ENCODE results near the gene POMT1. TPM values are rescaled to one million over a fixed set of nuclear protein-coding genes. Genes with fewer than 3 reads are reported as not detected.
A peak's percentile ranks its signal among the peaks of the same experiment; 100 is the strongest.
"Not testable (repeated sequence)": the region's sequence is repeated elsewhere in the genome, so short reads cannot be mapped to it uniquely, and the experiment has no call there.

Gene POMT1
- polyA plus RNA-seq, 1 donor, result 23.6 TPM

DNA sequence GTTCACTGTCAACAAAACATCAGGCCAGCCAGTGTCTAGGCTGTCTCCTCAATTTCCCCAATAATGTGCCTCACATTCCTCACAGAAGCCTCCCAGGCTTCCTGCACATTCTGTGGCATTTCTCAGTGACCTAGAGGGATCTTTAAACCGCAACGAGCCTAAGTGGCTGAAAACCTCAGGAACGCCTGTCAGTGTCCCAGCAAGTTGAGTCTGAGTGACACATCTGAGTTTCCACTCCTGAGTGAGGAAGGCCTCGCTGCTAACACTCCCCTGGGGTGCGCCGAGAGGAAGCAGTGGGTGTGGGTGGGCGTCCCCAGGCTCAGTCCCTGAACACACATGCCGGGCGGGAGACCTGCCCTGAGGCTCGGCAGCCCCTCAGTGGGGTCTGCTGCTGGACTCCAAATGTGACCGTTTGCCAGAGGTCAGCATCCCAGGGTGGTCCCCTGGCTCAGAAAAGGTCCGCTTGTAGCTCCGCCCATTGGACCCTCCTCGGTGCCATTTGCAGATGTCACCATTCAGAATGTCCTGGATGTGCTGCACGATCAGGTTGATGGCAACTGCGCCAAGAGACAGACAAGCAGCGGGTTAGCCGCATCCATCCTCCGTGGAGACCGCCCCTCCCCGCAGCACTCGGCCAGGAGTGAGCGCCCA, 22.1 kb downstream of the POMT1 start:
- DNase-seq (ENCODE audit: low read depth), result no peak

DNA sequence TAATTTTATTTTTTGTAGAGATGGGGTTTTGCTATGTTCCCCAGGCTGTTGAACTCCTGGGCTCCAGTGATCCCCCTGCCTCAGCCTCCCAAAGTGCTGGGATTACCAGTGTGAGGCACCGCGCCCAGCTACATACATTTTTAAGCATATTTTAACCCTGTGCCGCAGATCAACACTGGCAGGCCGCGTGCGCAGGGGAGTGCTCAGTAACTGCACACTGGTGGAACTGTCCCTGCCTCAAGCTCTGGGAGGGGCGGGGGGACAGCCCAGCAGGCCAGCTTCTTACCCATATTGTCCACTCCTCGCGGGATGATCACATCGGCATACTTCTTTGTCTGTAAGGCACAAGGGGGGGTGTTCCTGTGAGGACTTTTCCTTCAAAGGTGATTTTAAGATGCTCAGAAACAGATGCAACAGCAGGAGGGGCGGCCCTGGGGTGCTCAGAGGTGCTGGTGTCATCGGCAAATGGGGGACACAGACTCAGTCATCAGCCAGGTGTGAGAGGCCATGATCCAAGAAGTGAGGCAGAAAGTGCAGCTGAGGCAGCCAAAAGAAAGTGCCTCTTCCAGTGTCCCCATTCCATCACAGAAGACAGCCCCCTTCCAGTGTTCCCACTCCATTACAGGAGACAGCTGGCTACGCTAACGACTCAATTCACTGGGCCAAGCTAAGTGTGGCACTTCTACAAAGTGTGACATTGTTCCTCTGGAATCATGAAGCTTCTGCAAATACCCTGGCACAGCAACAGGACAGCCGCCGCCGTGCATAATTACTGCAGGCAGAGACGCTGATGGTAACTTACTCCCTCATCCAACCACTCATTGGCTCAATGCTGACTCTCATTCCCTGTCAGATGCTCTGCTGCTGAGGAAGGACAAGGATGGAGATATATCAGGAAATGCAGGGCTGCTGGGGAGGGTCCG, 23.2 kb downstream of the POMT1 start:
- DNase-seq (ENCODE audit: low read depth), result no peak

DNA sequence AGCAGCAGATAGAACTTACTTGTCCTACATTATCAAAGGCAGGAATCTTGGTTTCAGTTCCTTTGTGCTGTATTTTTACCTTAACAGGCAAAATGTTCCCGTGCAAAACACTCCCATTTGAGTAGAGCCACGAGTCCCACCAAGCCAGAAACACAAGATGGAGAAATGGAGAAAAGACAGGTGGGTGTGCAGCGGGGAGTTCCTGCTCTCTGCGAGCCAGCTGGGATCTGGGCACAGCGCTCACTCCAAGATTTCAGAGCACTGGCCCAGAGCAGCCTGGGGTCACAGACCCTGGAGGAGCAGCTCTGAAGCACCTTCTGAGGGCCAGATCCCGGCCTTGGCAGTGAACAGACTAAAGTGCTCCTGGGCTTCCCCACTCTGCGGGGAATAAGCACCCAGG, 25.5 kb downstream of the POMT1 start:
- DNase-seq (ENCODE audit: low read depth), result no peak

DNA sequence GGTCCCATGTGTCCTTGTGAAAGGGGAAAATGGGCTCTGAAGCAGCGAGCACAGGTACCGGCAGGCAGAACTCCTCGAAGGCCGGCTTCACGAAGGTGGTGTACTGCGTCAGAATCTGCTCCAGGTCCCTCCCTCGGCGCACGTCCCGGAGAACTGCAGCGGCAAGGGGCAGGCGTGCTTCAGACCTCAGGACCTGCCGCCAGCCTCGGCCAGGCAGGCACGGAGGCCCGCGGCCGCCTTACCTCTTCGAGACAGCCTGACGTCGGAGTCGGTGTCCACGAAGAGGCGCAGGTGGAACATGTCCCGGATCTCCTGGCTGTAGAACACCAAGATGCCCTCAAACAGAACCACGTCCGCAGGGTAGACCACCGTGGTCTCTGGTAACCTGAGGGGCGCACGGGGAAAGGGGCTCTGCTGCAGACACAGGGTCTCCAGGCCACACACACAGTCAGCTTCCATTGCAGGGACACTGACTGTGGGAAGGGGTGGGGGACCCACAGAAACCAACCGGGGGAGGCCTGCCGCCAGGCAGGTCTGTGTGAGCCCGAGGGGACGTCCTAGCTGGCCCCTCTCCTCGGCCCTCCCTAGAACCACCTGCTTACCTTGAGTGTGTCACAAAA, 26.3 kb downstream of the POMT1 start:
- no peak for DNase-seq (ENCODE audit: low read depth)

DNA sequence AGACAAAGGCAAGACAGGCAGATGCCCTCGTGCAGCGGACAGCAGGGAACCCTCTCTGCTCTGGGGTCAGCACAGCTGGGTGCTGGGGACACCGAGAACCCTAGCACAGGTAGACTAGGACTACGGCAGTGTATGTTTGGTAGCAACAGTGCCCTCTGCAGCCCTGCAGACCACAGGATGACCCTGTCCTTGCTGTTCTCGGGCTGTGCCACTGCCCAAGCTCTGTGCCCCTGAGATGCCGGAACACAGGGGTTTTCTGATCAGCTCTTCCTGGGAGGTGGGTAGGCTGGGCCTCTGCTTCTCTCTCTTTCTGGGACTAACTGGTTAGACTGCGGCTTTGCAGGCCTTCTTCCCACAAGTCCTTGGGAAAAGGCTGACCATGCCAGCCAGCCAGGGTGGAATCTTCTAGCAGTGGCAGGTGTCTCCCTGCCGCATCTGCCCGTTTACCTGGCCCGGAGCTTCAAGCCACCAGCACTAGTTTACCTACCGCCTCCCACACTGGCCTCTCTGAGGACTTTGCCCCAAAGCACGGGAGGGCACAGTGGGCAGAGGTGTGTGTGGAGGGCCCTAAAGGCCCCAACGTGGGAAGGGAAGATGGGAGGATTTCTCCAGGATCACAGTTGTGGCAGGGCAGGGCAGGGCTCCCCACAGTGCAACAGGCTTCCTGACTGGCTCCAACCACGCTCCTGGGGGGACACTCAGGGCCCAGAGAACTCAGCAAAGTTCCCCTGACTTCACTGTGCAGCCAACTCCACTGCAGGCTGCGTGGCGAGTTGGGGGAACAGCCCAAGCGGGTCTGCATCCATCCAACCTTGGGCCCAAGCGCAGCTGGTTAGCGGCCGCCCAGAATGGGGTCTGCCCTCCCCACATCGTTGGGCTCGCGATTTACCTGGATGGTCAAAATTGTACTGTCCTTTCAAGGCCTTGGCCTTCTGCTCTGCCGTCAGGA, 27.2 kb downstream of the POMT1 start:
- no peak for DNase-seq (ENCODE audit: low read depth)

DNA sequence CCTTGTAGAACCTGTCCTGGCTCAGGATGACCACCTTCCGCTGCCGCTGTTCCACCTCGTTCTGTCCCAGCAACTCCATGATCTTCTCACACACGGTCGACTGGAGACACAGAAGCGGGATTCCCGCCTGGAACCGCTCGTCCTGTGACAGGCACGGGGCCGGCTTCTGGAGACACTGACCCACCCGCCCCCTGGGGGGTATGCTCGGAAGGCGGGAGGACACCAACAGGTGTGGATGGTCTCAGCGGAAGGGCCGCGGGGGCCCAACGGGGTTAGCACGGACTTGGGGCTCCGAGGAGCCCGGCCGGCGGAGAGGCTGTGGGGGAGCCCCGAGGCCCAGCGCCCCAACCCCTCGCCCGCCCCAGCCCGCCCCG, 27.8 kb downstream of the POMT1 start:
- DNase-seq (ENCODE audit: low read depth), result no peak

DNA sequence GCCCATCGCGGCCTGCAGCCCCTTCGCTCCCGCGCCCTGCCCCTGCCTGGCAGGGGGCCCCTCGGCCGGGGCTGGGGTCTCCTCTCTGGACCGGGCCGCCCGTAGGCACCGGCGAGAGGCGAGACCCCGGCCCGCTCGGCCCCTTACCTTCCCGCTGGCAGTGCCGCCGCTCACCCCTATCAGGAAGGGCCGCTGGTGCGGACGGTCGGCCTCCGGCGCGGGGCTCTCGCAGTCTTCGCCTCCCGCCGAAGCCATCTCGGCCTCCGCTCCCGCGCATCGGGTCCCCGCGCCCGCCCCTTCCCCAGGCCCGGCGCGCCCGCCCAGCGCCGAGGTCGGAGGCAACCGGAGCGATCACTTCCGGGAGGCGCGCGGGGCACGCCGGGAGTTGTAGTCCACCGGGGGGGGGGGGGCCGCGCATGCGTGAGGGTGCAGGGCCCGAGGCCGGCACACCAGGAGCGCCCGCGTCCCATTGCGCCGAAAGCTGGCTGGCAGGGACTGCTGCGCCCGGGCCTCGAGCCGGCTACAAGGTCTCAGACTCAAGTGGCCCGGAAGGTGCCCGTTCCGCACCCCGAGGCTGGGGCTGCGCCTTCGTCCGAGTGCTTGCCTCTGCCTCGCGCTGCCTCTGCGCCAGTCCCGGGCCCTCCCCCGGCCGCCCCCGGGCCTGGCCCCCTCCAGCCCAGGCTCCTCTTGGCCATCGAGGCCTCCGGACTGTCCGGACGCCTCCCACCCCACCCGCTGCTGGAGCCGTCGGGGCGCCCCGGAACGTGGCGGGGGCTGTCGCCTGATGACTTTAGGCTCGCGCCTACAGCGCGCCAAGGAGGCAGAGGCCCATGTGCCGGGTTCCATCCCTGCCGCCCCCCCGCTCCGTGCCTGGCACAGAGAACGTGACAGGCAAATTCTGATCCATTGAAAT, 28.5 kb downstream of the POMT1 start, which contains the start of gene UCK1:
TSS of gene UCK1 (minus strand) at position 344 of the 913 bp plus-strand sequence. CDS start at position 255, 89 bp downstream.
- peak; percentile 16 for DNase-seq (ENCODE audit: low read depth)

DNA sequence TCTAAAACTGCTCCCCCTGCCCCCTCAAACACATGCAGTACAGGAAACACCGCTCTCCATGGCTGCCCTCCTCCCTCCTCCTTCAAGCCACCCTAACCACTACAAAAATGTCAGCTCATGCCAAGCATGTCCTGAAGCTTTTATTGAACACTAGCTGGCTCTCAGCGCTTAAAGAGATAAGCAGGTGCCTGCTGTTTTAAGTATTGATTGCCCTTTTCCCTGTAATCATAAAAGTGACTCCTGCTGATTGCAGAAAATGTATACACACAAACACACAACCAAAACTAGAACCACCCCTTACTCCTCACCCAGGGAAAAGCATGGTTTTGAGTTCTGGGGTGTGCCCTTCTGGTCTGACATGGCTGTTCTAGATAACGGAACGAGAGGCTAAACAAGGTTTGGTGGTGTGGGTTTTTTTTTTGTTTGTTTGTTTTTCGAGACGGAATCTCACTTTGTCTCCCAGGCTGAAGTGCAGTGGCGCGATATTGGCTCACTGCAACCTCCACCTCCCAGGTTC, 32.1 kb downstream of the POMT1 start:
- no peak for DNase-seq (ENCODE audit: low read depth)

DNA sequence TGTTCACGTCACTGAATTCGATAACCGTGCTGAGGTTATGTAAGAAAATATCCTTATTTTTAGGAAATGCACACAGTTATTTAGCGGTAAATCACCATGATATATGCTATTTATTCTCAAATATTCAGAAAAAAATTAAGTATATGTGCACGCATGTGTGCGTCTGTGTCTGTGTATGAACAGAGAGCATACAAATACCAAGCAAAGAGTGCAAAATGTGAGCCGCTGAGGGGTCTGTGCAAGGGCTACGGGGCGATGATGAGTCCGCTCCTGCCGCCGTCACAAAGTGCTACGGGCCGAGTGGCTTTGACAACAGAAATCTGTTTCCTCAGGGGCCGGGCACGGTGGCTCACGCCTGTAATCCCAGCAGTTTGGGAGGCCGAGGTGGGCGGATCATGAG, 35.2 kb downstream of the POMT1 start:
- DNase-seq (ENCODE audit: low read depth), result no peak

DNA sequence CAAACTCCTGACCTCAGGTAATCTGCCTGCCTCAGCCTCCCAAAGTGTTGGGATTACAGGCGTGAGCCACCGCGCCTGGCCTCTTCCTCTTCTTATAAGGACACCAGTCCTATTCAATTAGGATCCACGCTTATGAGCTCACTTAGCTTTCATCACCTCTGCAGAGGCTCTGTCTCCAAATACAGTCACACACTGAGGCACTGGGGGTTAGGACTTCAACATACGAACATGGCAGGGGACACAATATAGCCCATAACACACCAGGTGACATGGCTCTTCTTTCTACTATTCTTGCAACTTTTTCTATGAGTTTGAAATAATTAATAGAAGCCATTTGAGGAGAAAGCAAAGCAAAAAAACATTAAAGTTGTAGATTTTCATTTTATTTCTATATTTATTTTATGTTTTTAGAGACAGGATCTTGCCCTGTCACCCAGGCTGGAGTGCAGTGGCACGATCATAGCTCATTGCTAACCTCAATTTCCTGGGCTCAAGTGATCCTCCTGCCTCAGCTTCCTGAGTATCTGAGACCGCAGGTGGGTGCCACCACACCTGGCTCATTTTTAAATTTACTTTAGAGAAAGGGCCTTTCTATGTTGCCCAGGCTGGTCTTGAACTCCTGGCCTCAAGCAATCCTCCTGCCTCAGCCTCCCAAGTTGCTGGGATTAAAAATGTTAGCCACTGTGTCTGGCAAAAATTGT, 36.7 kb downstream of the POMT1 start:
- DNase-seq (ENCODE audit: low read depth), result no peak

DNA sequence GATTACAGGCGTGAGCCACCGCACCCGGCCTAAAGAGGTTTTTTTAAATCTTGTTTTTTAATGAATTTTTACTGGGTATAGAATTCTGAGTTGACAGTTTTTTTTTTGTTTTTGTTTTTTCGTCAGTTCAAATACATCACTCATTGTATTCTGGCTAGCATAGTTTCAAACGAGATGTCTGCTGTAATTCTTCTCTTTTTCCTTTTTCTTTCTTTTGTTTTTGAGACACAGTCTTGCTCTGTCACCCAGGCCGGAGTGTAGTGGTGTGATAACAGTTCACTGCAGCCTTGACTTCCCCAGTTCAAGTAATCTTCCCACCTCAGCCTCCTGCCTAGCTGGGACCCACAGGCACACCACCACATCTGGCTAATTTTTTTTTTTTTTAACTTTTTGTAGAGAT, 40.4 kb downstream of the POMT1 start:
- DNase-seq (ENCODE audit: low read depth), result no peak

DNA sequence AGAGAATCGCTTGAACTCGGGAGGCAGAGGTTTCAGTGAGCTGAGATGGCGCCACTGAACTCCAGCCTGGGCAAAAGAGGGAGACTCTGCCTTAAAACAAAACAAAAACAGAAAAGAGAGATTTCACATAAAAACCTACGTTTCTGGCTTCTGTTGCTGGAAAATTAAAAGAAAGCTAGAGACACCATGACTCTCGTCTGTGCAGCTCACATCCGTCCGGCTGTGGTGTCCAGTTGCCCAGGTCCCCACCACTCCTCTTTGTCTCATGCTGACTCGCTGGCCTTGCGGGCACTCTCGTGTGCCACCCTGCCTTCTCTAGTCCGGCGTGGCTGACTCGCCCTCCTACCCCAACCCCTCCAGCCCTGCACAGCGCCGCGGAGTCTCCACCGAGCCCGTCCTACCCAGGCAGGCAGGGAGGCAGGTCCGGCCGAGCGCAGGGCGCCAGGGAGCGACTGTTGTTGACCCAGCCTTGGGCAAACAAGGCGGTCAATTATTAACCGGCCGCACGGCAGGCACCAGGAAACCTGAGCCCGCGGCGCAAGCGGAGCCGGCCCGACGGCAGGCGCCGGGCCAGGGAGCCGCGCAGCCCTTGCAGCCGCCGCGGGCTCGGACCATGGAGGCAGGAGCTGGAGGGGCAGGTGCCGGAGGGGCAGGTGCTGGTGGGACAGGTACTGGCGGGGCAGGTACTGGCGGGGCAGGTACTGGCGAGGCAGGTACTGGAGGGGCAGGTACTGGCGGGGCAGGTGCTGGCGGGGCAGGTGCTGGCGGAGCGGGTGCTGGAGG, 42.5 kb downstream of the POMT1 start, which contains the start of gene PRRT1B:
TSS of gene PRRT1B (plus strand) at position 521 of the 783 bp plus-strand sequence. CDS start at position 614, 93 bp downstream.
- DNase-seq (ENCODE audit: low read depth), result no peak

DNA sequence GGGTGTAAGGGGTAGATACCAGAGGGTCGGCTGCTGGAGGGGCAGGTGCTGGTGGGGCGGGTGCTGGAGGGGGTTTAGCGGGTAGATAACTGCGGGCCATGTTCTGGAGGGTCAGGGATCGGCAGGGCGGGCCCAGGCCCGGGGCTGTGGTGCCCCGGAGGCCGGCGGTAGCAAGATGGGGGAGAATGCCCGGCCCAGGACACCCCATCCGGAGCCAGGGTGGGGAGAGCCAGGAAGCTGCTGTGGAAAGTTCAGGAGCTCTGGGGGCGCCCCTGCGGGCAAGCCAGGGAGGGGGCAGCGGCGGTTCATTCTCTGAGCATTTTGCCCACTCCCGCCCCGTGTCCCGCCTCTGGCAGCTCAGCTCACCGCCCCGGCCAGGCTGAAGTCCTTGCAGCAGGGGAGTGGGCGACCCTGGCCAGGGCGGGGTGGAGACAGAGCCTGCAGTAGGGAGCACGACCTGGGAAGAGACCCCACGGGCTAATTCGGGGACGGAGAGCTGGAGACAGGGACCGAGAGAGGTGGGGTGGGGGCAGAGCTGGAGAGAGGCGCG, 43.1 kb downstream of the POMT1 start:
- no peak for DNase-seq (ENCODE audit: low read depth)

DNA sequence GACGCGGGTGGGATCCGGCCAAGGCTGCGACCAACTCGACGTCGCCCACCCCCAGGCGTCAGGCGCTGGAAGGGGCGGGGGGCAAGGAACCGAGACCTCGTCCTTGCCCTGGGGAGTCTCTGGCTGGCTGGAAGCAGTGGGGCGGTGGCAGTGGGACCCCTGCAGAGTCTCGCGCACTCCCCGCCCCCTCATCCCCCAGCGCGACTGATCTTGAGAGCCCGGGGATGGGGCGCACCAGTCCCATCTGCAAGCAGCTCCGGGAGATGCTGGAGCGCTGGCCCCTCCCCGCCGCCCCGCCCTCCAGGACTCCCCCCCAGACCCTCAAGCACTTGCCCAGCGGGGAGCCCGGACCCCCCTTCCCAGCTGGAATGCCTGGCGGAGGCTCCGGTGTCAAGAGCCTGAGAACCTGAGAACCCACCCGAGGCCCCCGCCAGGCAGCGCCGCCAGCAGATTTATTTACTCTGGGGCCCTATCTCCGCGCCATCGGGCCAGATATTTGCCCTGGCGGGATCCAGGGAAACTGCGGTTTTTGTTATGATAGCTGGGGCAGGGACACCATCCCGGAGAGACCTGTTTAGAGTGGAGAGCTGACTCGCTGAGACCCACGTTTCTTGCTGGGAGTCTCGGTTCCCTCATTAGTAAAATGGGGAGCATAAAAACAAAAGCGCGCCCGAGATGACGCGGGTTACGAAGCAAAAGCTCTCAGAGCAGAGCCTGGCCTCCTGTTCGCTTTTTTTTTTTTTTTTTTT, 43.8 kb downstream of the POMT1 start:
- no peak for DNase-seq (ENCODE audit: low read depth)

DNA sequence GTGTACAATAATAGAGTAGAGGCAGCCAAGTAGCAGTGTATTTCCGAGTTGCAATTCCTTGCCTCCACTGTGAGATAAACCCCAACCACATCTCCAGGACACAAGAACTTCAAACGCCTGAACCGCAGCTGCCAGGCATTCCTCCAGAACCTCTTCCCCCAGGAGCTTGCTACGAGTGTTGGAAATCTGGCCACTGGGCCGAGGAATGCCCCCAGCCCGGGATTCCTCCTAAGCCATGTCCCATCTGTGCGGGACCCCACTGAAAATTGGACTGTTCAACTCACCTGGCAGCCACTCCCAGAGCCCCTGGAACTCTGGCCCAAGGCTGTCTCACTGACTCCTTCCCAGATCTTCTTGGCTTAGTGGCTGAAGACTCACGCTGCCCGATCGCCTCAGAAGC, 46.5 kb downstream of the POMT1 start:
- DNase-seq (ENCODE audit: low read depth), result not testable (repeated sequence)

DNA sequence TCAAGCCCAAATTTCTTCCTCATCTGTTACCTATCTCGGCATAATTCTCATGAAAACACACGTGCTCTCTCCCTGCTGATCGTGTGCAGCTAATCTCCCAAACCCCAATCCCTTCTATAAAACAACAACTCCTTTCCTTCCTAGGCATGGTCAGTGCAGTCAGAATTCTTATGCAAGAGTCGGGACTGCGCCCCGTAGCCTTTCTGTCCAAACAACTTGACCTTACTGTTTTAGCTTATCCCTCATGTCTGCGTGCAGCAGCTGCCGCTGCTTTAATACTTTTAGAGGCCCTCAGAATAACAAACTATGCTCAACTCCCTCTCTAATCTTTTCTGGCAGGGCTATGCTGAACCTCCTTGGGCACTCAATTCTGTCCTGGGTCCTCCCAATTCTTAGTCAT, 47.7 kb downstream of the POMT1 start:
- DNase-seq (ENCODE audit: low read depth), result not testable (repeated sequence)

DNA sequence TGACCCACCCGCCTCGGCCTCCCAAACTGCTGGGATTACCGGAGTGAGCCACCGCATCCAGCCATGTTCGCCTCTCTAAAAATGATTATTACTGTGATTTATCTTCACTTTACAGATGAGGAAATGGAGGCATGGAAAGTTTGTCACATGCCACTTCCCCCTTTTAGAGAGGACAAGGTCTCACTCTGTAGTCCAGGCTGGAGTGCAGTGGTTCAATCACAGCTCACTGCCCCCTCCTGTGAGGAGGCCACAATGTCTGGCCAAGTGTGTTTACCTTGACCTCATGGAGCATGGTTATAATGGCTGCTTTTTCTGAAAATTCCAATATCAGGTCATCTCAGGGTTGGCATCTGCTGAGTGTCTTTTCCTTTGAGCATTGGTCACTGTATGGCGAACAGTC, 49.3 kb downstream of the POMT1 start:
- DNase-seq (ENCODE audit: low read depth), result no peak
